GM19455 (cell line): Measurements from ENCODE around the gene NTNG1.
A peak's percentile ranks its signal among the peaks of the same experiment; 100 is the strongest.

Experiments
- ATAC-seq: cut with Tn5 transposase; IDR thresholded peaks from one replicate; pipeline ENCODE4 v1.9.1; 2021; ENCODE audit not compliant: unreplicated experiment

The NTNG1 gene

DNA sequence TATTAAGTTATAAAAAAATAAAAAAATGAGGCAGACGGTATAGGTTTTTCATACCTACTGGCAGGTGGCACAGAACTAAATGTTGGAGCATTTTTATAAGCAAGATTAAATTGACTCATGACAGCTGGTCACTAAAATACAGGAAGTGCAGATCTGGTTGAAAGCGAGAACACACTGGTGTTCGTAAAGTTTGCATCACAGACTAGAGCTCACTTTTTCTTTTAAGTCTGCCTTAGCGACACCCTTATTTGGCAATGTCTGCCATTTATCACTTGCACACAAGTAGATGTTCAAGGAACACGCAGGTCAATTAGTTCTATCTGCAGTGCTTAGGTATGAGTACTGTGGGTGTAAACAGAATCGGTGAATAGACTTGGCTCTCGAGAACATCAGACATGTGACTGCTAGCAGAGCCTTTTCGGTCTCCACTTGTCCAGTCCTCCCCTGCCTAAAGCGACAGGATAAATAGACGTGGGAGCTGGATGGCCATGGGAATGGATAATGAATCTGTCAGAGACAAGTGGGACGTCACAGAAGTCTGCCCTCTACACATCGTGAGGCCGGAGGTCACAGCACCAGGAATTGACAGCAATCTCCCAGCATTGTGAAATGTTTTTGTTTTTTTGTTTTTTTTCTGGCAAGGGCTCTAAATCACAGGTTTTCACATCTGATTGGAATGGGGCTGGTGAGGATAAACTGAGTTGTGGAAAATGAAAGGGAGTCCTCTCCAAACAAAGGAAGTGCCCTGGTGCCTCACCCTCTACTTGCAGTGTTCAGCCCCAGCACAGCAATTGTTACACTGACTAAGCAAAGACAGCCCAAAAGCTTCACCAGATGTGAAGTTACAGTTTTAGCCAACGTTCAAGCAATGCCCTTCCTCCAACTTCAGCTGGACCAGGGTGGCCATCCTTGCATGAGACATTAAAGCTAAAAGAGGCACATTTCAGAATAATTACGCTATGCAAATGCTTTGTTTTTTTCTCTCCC is 248.9 kb downstream of the NTNG1 start:
- ATAC-seq = peak; percentile 80

DNA sequence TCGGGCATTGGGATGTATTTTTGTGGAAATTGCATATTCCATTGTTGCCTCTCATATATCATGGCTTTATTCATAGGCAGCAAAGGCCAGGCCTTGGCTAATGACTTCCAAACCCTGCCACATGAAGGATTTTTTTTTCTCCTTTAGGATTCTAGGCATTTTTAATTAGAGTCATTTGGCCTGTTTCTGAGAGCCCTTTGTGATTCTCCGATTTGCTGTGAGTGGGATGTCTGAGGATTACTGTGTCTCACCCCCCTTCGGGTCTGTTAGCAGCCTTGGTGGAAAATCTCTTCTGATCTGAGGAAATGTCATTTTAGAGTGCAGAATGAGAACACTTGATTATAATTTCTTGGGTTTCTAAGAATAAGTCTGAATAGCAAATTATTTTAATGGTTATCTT is 253.5 kb downstream of the NTNG1 start:
- ATAC-seq = no peak

DNA sequence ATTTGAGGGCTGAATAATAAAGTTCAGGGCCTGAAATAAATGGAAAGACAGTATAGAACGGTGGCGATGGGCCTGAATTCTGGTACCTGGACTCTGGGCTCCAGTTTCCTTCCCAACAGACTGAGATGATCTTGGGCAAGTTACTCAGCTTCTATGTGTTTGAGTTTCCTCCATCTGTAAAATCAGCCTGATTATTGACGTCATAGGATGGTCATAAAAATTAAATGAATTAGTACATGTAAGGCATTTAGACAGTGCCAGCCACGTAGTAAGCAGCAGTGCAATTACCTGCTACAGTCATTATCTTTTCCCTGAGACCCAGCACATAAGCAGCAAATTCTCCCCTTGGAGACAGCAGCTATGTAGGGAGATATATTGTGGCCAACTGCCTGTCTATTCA is 260.9 kb downstream of the NTNG1 start:
- no peak for ATAC-seq

DNA sequence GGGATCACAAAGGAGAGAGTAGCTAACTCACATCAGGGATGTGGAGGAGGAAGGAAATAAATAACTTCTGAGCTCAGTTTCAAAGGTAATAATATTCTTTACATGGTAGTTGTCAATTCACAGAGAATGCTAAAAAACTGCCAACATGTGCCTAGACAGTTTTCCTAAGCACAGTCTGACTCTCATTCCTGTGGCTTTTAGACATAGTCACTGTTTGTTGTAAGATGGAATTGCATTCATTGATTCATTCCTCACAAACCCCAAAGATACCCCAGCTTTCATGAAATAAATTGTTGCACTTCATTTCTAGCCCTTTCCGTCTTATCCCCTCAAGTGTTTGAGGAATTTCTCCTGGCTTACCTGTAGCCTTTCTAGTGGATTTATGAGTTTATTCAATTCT is 263.9 kb downstream of the NTNG1 start:
- no peak for ATAC-seq

DNA sequence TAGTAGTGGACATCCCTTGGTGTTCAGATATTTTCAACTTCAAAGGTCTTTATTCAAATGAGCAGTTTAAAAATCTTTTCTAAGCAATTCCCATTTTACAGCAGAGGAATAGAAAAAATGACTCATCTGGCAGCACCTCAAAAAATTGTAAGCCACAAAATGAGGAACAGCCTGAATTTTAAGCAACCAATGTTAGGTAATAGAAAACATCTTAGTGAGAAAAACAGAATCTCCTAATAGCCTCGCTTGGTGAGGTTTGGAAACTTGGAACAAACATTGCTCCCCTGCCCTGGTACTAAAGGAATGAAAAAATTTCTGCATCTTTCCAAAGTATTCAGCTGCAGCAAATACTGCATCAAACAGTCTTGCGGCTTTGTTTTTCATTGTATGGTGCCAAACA is 264.4 kb downstream of the NTNG1 start:
- no peak for ATAC-seq

DNA sequence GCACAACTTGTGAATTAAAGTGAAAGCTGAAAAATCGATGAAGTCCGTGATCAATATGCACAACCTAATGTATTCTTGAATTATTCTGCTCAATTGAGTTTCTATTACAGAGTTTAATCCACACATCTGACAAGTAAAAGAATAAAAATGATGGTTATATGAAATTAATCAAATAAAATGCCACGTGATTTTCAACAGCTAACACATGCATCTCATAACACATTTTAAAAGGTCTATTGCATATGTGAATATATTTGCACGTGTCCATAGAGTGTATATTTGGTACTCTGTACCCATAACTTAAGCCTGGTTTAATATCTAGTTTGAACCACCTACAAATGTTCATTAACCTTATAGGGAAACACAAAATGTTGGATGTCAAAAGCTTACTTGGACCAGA is 266.2 kb downstream of the NTNG1 start:
- ATAC-seq = no peak

DNA sequence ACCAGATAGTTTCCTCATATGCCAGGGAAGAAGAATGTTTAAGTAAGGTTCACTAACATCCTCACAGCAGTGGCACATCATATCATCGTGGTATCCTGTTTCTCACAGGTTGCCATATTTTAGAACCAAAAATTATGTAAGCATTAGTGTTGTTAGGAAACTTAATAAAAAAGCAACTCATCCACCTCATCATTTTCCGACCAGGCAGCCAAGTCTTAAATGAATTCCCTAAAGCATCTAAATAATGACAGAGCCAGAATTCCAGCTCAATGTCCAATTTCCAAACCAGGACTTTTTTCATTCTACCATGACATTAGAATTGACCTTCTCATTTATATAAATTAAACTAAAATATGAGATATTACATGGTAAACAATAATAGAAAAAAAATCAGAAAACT is 272.7 kb downstream of the NTNG1 start:
- no peak for ATAC-seq

DNA sequence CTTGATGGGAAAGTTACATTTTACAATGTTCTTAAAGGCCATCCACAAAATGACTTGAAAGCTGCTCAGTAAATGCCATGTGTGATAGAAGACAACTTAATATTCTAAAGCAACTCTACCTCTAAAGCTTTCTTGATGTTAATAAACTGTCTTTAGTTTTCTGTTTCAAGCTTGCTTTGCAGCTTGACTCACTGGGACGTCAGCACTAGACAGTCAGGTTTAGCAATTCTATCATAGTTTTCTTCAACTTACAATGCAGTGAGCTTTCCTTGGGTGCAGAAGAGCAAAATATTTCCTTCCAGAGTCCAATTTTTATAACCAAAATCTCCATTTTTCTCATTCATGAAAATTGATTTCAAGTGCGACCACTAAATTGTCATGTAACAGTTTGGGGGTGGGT is 273.1 kb downstream of the NTNG1 start:
- no peak for ATAC-seq

DNA sequence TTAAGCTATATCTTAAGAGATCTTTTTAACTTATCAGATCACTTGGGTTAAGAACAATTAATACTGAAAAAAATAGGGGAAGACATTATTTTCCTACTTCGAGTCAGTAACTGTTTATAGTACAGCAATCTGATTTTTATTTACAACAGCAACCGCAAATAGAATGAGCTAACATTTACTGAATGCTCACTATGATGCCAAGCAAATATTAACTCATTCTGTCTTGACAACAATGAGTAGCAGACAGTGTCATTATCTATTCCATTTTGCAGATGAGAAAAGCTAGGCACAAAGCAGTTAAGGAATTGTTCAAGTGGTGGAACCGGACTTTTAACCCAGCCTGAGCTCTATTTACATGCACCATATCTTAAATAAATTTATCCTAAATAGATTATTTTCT is 273.7 kb downstream of the NTNG1 start:
- ATAC-seq = no peak

DNA sequence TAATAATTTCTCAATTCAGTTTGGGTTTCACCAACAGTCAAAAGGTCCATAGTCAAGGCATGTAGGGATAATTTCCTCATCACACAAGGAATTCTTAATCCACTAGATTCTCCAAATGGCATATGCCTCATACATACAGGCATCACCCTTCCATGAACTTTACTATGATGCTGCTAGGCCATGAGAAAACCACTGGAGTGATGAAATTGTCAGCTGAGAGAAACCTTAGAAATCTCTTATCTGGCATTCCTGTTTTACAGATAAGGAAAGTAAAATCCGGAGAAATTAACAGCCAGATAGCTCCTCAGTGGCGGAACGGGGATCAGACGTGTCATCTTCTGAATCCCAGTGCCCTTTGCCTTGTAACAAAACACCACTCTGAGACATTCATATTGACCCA is 274.4 kb downstream of the NTNG1 start:
- ATAC-seq = no peak

DNA sequence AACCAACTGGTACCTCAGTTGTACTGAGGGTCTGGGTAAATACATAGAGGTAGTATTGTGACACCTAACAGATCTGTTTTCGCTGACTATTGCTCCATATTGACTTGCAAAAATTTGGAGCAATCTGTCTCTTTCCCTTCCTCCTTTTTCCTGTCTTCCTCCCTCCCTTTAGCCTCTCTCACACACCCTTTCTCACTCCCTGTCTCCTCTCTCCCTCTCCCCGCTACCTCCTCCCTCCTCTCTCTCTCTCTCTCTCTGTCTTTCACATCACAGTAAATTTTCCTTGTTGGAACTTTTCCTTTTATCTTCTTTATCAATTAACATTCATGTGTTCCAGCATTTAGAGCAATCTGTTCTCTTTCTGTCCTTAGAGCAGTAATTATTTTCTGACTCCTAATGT is 278.2 kb downstream of the NTNG1 start:
- ATAC-seq = no peak

DNA sequence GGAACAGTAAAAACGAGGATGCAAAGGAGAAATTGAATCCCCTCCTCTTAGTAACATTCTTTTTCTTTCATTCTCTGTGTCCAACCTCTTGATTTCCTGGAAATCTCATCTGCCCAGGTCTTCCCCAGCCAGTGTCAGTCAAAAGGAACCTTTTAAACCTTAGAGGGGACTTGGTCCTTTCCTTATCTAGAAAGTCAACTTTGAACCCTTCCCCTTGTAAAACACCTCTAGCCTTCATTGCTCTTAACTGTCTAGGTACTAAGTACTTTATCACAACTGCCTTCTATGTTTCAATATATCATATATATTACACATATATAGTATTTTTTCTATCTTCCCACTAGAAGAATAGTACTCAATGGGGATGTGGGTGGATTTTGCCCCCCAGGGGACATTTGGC is 282.1 kb downstream of the NTNG1 start:
- no peak for ATAC-seq

DNA sequence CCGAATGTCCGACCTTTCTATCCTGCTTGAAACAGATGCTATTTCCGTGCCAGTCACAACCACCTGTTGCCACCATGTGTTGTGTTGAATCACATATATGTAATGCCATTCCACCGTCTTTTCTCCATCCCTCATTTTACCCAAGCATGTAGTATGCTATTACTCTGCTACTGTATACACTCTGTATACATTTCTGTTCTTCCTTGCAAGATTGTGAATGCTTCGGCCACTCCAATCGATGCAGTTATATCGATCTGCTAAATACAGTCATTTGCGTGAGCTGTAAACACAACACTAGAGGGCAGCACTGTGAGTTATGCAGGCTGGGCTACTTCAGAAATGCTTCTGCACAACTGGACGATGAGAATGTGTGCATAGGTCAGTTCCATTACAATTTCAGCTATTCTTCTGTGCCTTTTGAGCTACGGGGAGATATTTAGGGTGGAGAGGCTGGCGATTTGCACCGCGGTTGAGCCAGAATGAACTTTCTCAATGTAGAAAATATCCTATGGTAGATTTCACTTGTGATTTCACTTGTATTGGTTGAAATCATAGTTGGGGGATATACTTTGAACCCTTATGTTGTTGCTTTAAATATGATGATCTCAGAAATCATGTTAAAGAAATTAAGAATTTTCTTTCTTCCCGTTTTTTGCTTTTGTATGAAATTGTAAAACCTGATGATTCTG is 289.8 kb downstream of the NTNG1 start:
- ATAC-seq = peak; percentile 95

DNA sequence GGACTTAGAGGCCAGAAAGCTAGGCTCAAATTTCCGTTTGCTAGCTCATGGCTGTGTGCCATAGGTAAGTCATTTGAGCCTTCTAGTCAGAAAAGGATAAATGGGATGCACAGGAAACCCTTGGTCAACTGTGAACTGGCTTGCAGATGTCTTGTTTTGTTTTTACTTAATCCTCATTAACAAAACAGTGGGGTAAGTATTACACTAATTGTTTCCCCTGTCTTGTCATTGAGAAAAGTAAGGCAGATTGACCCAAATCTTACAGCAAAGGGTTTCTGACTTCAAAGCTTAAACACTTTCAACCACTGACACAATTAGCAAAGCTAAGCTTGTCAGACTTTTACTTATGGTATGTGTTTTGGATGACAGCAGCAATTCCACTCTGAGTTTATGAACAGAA is 291.3 kb downstream of the NTNG1 start:
- ATAC-seq = no peak

DNA sequence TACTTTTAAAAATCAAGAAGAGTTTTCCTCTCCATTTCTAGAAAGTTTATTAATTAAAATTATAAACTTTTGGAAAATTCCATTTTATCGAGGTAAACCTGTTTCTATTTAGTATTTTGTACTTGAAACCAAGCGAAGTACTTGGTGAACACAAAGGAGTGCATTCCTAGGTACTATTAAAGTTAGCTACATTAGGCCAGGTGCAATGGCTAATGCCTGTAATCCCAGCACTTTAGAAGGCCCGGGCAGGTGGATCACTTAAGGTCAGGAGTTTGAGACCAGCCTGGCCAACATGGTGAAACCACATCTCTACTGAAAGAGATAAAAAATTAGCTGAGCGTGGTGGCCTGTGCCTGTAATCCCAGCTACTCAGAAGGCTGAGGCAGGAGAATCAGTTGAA is 292.2 kb downstream of the NTNG1 start:
- ATAC-seq = no peak

DNA sequence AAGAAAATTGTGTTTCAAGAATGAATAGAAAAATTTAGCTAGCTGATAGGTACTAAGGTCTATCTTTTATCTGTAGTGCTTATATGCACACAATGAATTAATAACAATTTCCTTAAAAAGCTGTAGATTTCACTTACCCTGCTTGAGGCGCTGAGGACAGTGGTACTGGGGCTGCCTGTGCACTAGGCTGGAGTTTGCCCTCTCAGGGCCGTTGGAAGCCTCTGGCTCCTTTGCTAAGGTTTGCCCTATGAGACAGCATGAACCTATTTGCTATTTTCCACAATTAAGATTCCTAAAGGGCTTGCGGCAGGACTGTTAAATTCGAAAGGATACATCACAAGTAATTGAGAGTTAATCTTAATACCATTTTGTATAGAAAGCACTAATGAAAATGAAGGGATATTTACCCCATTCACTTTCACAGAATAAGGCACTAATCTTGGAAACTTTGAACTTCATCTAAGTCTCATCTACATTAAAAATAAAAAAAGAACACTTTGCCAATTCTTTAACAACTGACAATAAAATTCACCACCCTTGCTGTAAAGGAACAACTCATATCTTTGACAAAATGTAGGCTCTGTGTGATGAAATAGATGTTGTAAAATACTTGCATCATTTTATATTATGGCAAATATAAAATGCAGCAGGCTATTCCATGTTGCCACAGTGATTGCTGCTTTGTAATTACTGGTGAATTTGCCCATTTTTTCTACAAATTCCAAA is 293.0 kb downstream of the NTNG1 start:
- no peak for ATAC-seq

DNA sequence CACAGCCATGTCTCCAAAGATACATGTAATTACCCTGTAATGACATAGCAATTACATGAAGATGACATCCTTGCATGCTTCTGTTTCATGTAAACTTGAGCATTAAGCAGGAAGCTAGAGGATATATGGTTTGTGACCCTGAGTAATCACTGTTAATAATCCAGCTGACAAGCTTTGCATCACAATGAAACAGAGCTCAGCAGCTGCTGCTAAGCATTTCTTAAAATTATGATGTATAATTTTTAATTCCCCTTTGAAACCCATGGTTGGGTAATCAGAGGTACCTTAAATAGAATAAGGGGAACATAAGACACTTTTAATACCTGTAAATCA is 293.5 kb downstream of the NTNG1 start:
- ATAC-seq = no peak

DNA sequence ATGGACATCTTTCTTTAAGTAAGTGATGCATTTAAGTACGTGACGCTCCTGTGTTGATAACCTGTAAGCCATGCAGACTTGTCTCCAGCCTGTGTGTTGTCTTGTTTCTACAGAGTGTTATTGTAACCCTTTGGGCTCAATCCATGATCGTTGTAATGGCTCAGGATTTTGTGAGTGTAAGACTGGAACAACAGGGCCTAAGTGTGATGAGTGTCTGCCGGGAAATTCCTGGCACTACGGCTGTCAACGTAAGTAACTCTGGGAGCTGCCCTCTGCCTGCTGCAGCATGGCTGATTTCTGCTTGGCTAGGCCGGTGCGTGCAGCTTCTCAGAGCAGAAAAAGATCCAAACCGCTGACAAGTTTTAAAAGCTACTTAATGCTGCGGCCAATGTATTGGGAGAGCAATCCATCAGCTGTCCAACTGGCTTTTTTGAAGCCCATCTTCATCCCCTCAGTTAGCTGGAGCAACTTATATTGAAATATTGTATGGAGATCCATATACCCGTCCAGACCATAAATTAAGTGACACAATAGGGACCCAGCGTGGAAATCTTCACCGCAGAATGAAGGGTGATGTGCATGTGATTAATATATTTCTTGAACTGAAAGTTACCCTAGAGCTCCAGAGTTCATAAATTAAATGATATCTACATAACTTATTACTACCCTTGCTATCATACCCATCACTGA is 295.9 kb downstream of the NTNG1 start:
- ATAC-seq = no peak

DNA sequence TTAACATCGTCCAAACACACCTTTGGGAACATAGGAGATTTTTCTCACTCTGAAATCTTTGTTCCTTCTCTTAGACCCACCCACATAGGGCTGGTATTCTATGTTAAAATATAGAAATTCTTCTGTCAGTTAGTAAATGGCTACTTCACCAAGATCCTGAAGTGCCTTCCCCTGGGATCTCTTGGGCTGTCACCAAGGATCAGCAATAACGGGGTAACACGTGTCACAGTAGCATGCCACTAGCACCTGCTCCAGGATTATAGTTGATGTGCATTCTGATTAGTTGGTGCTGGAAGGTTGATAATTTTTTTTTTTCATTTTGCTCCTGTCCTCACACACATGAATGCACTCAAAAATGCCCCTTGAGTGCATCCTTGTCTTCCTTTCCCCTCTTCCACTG is 298.7 kb downstream of the NTNG1 start:
- no peak for ATAC-seq

DNA sequence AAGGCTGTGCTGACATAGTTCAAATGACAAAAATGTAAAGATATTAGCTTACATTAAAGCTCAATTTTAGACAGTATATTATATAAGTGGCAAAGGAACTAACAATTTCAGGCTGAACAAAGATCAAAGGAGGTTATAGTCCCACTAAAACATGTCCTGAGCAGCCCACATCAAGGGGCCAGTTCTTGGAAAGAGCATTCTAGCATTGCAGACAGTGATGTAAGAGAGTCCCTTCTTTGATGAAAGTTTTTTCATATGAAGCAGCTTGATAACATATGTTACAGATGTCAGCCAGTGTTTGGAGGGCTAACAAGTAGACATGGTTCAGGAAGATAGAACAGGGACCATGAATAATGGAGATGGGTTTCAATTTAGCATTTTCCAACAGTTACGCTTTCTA is 301.7 kb downstream of the NTNG1 start:
- no peak for ATAC-seq

DNA sequence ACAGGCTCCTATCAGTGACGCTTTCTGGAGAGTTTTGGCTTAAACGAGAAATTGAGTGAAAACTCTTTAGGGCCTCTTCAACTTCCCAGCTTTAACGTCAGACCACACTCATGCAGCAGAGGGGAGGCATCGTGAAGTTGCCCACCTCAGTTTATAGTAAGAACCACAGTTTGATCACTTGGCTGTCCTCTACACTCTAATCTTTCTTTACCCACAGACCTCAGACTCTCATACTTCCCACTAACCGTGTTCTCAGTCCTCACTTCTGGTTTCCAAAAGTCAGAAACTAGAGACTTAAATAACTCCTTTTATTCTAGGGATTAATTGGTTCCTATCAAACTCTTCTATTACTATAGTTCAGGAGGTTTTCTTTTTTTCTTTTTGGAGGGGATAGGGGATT is 302.2 kb downstream of the NTNG1 start:
- no peak for ATAC-seq
